Activated CD4-positive, alpha-beta memory T cell treated with anti-CD3 and anti-CD28 coated beads, Interleukin-2, amount 10 ng/mL, durations not matched to agents 7 days and 5 days (primary cell): ENCODE measurements around the gene PHACTR1. TPM values are rescaled to one million over a fixed set of nuclear protein-coding genes. Genes with fewer than 3 reads are reported as not detected.

Experiments
- CTCF ChIA-PET: fragments of 350-600 bp; sonication (Branson Sonifier 250); formaldehyde crosslinking; loops from one replicate; lab custom pipeline; 2021; ENCODE audit warnings: antibody characterized with exemption, inconsistent platforms; lab: Charles Lee
- POLR2A ChIA-PET: fragments of 350-600 bp; sonication (Branson Sonifier 250); formaldehyde crosslinking; loops from one replicate; lab custom pipeline; 2021; ENCODE audit warnings: antibody characterized with exemption; lab: Charles Lee
- DNase-seq: peaks from one replicate; pipeline ENCODE4 v3.0.0-alpha.2; 2020
- H3K27ac Mint-ChIP-seq: one replicate; pipeline ENCODE4 v1.8.0; 2021; ENCODE audit warnings: mild to moderate bottlenecking, mixed read lengths
- H3K27me3 Mint-ChIP-seq: one replicate; pipeline ENCODE4 v1.8.0; 2021; ENCODE audit warnings: mixed read lengths
- H3K36me3 Mint-ChIP-seq: one replicate; pipeline ENCODE4 v1.8.0; 2021; ENCODE audit warnings: low read depth, mixed read lengths
- H3K4me1 Mint-ChIP-seq: one replicate; pipeline ENCODE4 v1.8.0; 2021; ENCODE audit warnings: mixed read lengths
- H3K4me3 Mint-ChIP-seq: one replicate; pipeline ENCODE4 v1.8.0; 2021; ENCODE audit warnings: mild to moderate bottlenecking, mixed read lengths
- H3K9me3 Mint-ChIP-seq: one replicate; pipeline ENCODE4 v1.8.0; 2021; ENCODE audit warnings: mixed read lengths
- total RNA-seq, 2 experiments: library from RNA; stranded (reverse); gene quantifications; one replicate each; pipeline ENCODE4 v1.2.3, GENCODE V29; 2021

PHACTR1 gene
- total RNA-seq, 2 experiments from 2014 or later = 0.33 to 0.53 TPM

DNA sequence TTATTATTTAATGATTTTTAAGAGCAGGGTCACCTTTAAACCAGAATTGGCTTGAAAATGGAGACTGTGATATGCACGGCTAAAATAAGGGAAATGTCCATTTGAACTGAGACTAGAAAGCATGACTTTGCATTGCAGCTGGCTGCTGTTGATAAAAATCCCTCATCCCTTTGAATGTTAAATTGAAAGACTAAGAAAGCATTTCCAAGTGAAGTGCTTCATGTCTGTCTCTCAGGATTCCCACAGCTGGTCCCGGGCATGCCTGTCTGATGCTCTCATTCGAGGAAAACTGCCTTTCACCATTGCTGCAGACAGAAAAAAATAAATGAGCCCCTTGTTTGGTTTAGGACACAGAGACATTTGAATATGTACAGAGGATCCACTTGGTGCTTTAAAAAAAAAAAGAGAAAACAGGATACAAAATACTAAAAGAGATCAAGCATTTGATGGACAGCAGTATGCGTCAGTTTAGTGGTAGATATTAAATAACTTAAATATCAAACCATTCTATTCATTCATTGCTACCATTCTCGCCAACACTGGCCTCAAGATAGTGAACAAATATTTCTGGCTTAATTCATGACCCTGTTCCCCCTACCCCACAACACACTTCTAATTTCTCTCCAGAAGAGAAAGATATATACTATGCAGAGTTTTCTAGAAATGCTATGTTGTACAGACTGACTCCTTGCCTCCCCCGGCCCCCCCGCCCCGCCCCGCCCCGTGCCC lies 556.8 kb downstream of the PHACTR1 start:
- no peak for DNase-seq
- Mint-ChIP-seq H3K27ac (no peak overlapping the region), H3K36me3 (peaks cover 4% of the 10 kb centered on the region), H3K9me3 (no peaks in the 10 kb centered on the region), H3K4me1 (peaks cover 22% of the 10 kb centered on the region), H3K27me3 (peaks cover 3% of the 10 kb centered on the region), H3K4me3 (no peak overlapping the region)
- POLR2A ChIA-PET = interaction anchor here (1.2 kb wide), 1 partner anchor 302 kb away, joined by 5 read pairs; no protein-coding TSS in a partner anchor
- CTCF ChIA-PET = no interaction called here

- ChIA-PET POLR2A (interaction anchor here (1.2 to 1.4 kb wide), 2 partner anchors 54 to 301 kb away, joined by 3 to 5 read pairs; partner anchors contain the start of gene TBC1D7), CTCF (interaction anchor here (1.6 kb wide), 1 partner anchor 13 kb away, joined by 3 read pairs; no protein-coding TSS in a partner anchor)
- peak overlapping the region; percentile 48 for H3K4me3 Mint-ChIP-seq
Measured at GRCh38 chr6:13273931-13274706, 557.6 kb downstream of the PHACTR1 start.

GRCh38 chr6:13274707-13275434 lies 558.3 kb downstream of the PHACTR1 start:
- no peak for DNase-seq
- Mint-ChIP-seq H3K4me1 (peaks cover 22% of the 10 kb centered on the region), H3K27ac (no peak overlapping the region), H3K4me3 (no peak overlapping the region), H3K36me3 (peaks cover 4% of the 10 kb centered on the region), H3K27me3 (peaks cover 3% of the 10 kb centered on the region), H3K9me3 (no peaks in the 10 kb centered on the region)
- ChIA-PET POLR2A (interaction anchor here (1.2 to 1.4 kb wide), 2 partner anchors 53 to 300 kb away, joined by 3 to 5 read pairs; partner anchors contain the start of gene TBC1D7), CTCF (interaction anchor here (1.6 kb wide), 1 partner anchor 14 kb away, joined by 3 read pairs; no protein-coding TSS in a partner anchor)

More at GRCh38 chr6:13273931-13274706, 557.6 kb downstream of the PHACTR1 start:
- peaks cover 22% of the 10 kb centered on the region for H3K4me1 Mint-ChIP-seq
- H3K27me3 Mint-ChIP-seq = peaks cover 3% of the 10 kb centered on the region
- H3K36me3 Mint-ChIP-seq = peaks cover 4% of the 10 kb centered on the region
- no peaks in the 10 kb centered on the region for H3K9me3 Mint-ChIP-seq
- H3K27ac Mint-ChIP-seq = peak overlapping the region; percentile 2
- DNase-seq = peak; percentile 44

DNA sequence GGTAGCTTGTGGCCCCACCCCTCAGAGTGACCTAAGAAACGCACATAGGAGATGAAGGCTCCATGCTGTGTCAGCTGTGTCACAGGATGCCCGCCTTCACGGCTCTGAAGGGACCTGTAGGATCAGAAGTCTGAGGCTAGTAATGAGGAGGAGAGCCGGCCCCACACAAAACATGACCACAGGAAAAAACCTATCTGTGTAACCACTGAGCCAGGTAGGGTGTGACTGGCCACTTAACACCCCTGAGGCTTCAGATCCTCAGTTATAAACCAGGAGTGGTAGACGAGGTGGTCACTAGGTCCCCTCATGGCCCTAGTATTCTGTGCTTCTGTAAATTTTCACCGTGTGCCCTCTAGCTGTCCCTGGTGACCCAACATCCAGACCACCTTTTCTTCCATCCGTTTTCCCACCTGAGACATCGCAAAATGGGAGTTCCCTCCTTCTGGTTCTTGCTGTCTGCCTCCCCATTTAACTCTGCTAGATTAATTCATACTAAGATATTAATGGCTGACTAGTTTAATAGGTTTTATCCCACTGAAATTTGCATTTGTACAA lies 558.9 kb downstream of the PHACTR1 start:
- peaks cover 3% of the 10 kb centered on the region for H3K27me3 Mint-ChIP-seq
- H3K4me3 Mint-ChIP-seq = no peak overlapping the region
- POLR2A ChIA-PET = interaction anchor here (1.4 kb wide), 1 partner anchor 53 kb away, joined by 3 read pairs; the partner anchor contains the start of gene TBC1D7
- H3K4me1 Mint-ChIP-seq = peaks cover 25% of the 10 kb centered on the region
- no peaks in the 10 kb centered on the region for H3K9me3 Mint-ChIP-seq
- peaks cover 4% of the 10 kb centered on the region for H3K36me3 Mint-ChIP-seq
- no peak for DNase-seq
- CTCF ChIA-PET = interaction anchor here (1.6 kb wide), 1 partner anchor 14 kb away, joined by 3 read pairs; no protein-coding TSS in a partner anchor
- H3K27ac Mint-ChIP-seq = no peak overlapping the region

- Mint-ChIP-seq H3K36me3 (peaks cover under 1% of the 10 kb centered on the region), H3K27ac (no peak overlapping the region), H3K4me3 (no peak overlapping the region), H3K9me3 (no peaks in the 10 kb centered on the region), H3K27me3 (peaks cover under 1% of the 10 kb centered on the region), H3K4me1 (peaks cover 26% of the 10 kb centered on the region)
- ChIA-PET CTCF (no interaction called here), POLR2A (no interaction called here)
- no peak for DNase-seq
Measured at GRCh38 chr6:13277231-13277630, 560.7 kb downstream of the PHACTR1 start.

DNA sequence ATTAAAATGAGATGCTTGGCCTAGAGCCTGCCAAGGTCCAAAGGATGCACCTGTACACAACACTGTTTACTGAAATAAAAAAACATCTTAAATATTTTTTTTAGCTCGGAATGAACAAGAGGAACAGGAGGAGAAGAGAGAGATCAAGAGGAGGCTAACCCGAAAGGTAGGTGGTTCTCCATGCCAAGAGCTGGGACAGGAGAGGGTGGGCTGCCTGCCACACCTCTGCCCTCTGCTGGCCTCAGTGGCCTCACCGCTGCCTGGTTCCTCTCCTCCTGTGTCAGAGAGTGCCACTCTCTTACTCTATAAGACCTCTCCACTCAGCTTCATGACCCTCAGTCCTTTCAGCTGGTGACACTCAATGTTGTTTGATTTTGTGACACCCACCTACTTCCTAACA lies 561.6 kb downstream of the PHACTR1 start:
- POLR2A ChIA-PET = interaction anchor here (1.3 kb wide), 1 partner anchor 50 kb away, joined by 3 read pairs; the partner anchor contains the start of gene TBC1D7
- no peaks in the 10 kb centered on the region for H3K36me3 Mint-ChIP-seq
- H3K9me3 Mint-ChIP-seq = no peaks in the 10 kb centered on the region
- no peak for DNase-seq
- no peak overlapping the region for H3K27ac Mint-ChIP-seq
- CTCF ChIA-PET = no interaction called here
- no peaks in the 10 kb centered on the region for H3K27me3 Mint-ChIP-seq
- peaks cover 25% of the 10 kb centered on the region for H3K4me1 Mint-ChIP-seq
- no peak overlapping the region for H3K4me3 Mint-ChIP-seq

GRCh38 chr6:13278991-13279390 lies 562.4 kb downstream of the PHACTR1 start:
- no peaks in the 10 kb centered on the region for H3K9me3 Mint-ChIP-seq
- H3K27ac Mint-ChIP-seq = no peak overlapping the region
- H3K27me3 Mint-ChIP-seq = no peaks in the 10 kb centered on the region
- peaks cover 16% of the 10 kb centered on the region for H3K4me1 Mint-ChIP-seq
- no peaks in the 10 kb centered on the region for H3K36me3 Mint-ChIP-seq
- H3K4me3 Mint-ChIP-seq = no peak overlapping the region
- ChIA-PET CTCF (no interaction called here), POLR2A (interaction anchor here (1.3 kb wide), 1 partner anchor 49 kb away, joined by 3 read pairs; the partner anchor contains the start of gene TBC1D7)
- DNase-seq = no peak

DNA sequence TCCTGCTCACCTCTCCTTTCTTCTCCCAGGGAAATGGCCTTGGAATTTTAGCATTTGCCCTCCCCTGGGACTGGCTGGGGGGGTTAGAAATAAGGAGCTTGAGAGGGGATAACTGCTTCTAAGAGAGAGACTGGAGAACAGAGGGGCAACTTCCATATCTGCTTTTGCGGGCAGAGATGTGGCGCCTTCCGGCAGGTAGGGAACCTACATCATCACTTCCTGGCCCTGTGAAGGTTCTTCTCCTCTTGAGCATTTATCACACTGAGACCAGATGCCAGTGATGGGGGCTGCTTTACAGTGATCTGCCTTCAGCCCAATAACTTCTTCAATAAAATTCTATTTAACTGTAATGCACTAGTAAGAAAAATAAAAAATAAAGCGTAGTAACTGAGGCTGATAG lies 563.7 kb downstream of the PHACTR1 start:
- Mint-ChIP-seq H3K36me3 (no peaks in the 10 kb centered on the region), H3K27me3 (no peaks in the 10 kb centered on the region), H3K4me1 (peaks cover 9% of the 10 kb centered on the region), H3K9me3 (no peaks in the 10 kb centered on the region), H3K4me3 (no peak overlapping the region), H3K27ac (no peak overlapping the region)
- DNase-seq = no peak
- ChIA-PET POLR2A (no interaction called here), CTCF (no interaction called here)

GRCh38 chr6:13281686-13282085 lies 565.1 kb downstream of the PHACTR1 start:
- Mint-ChIP-seq H3K4me1 (peaks cover 9% of the 10 kb centered on the region), H3K36me3 (peaks cover 12% of the 10 kb centered on the region), H3K9me3 (peaks cover 5% of the 10 kb centered on the region), H3K27me3 (no peaks in the 10 kb centered on the region), H3K4me3 (no peak overlapping the region), H3K27ac (no peak overlapping the region)
- no peak for DNase-seq
- CTCF ChIA-PET = no interaction called here
- POLR2A ChIA-PET = no interaction called here

- H3K9me3 Mint-ChIP-seq = peaks cover 11% of the 10 kb centered on the region
Measured at GRCh38 chr6:13282393-13283069, 566.0 kb downstream of the PHACTR1 start.

GRCh38 chr6:13283331-13283730 lies 566.8 kb downstream of the PHACTR1 start:
- H3K4me1 Mint-ChIP-seq = peaks cover 4% of the 10 kb centered on the region
- ChIA-PET CTCF (no interaction called here), POLR2A (no interaction called here)

More at GRCh38 chr6:13282393-13283069, 566.0 kb downstream of the PHACTR1 start:
- H3K36me3 Mint-ChIP-seq = peaks cover 19% of the 10 kb centered on the region
- H3K27ac Mint-ChIP-seq = no peak overlapping the region
- H3K27me3 Mint-ChIP-seq = no peaks in the 10 kb centered on the region
- no peak overlapping the region for H3K4me3 Mint-ChIP-seq
- ChIA-PET CTCF (no interaction called here), POLR2A (no interaction called here)
- no peak for DNase-seq
- H3K4me1 Mint-ChIP-seq = peaks cover 8% of the 10 kb centered on the region

DNA sequence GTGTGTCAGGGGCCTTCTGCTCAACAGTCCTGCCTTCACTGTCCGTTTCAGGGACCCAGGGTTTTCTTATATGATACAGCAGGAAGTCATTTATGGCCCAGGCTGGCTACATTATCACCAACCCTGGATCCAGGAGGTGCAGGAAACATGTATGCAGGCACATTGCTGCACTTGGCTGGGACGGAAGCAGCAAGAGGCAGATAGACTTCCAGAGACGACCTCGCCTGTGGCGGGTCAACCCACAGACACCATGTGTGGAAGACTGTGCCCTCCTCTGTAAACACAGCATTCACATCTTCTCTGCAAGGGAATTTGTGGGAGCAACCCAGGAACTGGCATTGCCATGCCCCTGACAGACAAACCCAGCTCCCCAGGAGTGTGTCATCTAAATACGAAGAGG lies 568.1 kb downstream of the PHACTR1 start:
- Mint-ChIP-seq H3K36me3 (peaks cover 29% of the 10 kb centered on the region), H3K9me3 (peaks cover 17% of the 10 kb centered on the region), H3K4me3 (no peak overlapping the region), H3K4me1 (peaks cover 4% of the 10 kb centered on the region), H3K27me3 (no peaks in the 10 kb centered on the region), H3K27ac (no peak overlapping the region)
- ChIA-PET POLR2A (no interaction called here), CTCF (no interaction called here)
- DNase-seq = no peak

More at GRCh38 chr6:13283331-13283730, 566.8 kb downstream of the PHACTR1 start:
- Mint-ChIP-seq H3K9me3 (peaks cover 15% of the 10 kb centered on the region), H3K27me3 (no peaks in the 10 kb centered on the region), H3K4me3 (no peak overlapping the region), H3K27ac (no peak overlapping the region), H3K36me3 (peaks cover 24% of the 10 kb centered on the region)
- no peak for DNase-seq
